Measurements from ENCODE around the gene RIIAD1.

- no peak for TF ChIP-seq POLR2A (IDR thresholded peaks at IDR 0.05)
- TF ChIP-seq CTCF (IDR thresholded peaks at IDR 0.05), result no peak
- TF ChIP-seq EP300 (IDR thresholded peaks at IDR 0.05), result no peak
These were observed 4.3 kb upstream of the RIIAD1 start, which contains the start of gene CELF3 for GRCh38 chr1:151716771-151717631.

All from gastroesophageal sphincter (tissue), 3 donors.